ENCODE results near the gene ZYG11B. TPM values are rescaled to one million over a fixed set of nuclear protein-coding genes. Genes with fewer than 3 reads are reported as not detected.

The ZYG11B gene
- total and polyA plus RNA-seq, 2 of the 13 experiments (the other 11 are each of a cell fraction or from before 2014, with no cell fraction given) = 6.9 to 17.9 TPM

DNA sequence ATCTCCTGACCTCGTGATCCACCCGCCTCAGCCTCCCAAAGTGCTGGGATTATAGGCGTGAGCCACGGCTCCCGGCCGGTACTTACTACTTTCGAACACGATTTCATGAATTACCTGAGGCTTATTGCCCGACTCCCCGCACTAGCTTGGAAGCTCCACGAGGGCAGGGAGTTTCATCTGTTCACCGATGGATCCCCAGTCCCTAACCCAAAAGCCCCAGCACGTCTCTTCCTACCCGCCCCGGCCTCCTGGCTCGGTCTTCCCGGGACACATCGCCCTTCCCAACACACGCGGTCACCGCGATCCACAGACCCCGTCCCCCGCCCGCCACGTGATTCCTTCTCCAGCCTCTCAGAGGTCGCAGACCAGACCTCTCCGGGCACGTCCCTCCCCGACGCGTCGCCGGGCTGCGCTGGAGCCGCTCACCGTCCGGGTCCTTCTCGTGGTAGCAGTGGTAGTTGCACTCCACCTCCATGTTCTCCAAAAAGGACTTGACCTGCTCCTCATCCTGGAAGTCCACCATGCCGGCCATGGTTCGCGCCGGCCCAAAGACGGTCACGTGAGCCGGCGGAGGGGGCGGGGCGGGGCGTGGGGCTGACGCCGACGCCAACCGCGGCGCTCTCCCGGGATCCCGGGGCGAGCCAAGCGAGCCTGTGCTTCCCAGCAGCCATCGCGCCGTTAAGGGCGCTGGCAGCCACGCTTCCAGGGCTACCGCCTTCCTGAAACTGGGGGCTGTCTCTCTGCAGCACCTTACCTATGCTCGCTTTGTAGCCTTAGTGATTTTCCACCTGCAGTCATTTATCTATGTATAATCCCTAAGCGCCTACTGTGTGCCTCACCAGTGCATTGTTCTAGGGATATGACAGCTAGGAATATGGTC is 28.2 kb upstream of the ZYG11B start, which contains the start of gene COA7 (continued):
- TF ChIP-seq, protein P1, sequence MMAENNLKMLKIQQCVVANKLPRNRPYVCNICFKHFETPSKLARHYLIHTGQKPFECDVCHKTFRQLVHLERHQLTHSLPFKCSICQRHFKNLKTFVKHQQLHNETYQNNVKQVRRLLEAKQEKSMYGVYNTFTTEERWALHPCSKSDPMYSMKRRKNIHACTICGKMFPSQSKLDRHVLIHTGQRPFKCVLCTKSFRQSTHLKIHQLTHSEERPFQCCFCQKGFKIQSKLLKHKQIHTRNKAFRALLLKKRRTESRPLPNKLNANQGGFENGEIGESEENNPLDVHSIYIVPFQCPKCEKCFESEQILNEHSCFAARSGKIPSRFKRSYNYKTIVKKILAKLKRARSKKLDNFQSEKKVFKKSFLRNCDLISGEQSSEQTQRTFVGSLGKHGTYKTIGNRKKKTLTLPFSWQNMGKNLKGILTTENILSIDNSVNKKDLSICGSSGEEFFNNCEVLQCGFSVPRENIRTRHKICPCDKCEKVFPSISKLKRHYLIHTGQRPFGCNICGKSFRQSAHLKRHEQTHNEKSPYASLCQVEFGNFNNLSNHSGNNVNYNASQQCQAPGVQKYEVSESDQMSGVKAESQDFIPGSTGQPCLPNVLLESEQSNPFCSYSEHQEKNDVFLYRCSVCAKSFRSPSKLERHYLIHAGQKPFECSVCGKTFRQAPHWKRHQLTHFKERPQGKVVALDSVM (CRISPR knock-in tag; IDR thresholded peaks at IDR 0.05) = peak; percentile 62; the same call in 1 of the 2 replicates
- TF ChIP-seq ZNF879 (CRISPR knock-in tag; IDR thresholded peaks at IDR 0.05) = peak; percentile 97
- TF ChIP-seq, protein P2, sequence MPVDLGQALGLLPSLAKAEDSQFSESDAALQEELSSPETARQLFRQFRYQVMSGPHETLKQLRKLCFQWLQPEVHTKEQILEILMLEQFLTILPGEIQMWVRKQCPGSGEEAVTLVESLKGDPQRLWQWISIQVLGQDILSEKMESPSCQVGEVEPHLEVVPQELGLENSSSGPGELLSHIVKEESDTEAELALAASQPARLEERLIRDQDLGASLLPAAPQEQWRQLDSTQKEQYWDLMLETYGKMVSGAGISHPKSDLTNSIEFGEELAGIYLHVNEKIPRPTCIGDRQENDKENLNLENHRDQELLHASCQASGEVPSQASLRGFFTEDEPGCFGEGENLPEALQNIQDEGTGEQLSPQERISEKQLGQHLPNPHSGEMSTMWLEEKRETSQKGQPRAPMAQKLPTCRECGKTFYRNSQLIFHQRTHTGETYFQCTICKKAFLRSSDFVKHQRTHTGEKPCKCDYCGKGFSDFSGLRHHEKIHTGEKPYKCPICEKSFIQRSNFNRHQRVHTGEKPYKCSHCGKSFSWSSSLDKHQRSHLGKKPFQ (CRISPR knock-in tag; IDR thresholded peaks at IDR 0.05; ENCODE audit: insufficient replicate concordance) = peak; percentile 81
- TF ChIP-seq ZNF20 (CRISPR knock-in tag; IDR thresholded peaks at IDR 0.05) = no peak
- no peak for TF ChIP-seq ZNF530 (CRISPR knock-in tag; IDR thresholded peaks at IDR 0.05; ENCODE audit: low read depth)
- no peak for TF ChIP-seq SMAD9 (CRISPR knock-in tag; IDR thresholded peaks at IDR 0.05)
- peak; percentile 84; the same call in 1 of the 2 replicates for TF ChIP-seq YEATS2 (CRISPR knock-in tag; IDR thresholded peaks at IDR 0.05; ENCODE audit: borderline replicate concordance)
- TF ChIP-seq ZNF567 (CRISPR knock-in tag; IDR thresholded peaks at IDR 0.05; ENCODE audit: borderline replicate concordance) = peak; percentile 75
- peak; percentile 49 for TF ChIP-seq ZNF44 (CRISPR knock-in tag; IDR thresholded peaks at IDR 0.05)
- TF ChIP-seq TARDBP (CRISPR knock-in tag; IDR thresholded peaks at IDR 0.05) = no peak
- 0 out of 2 replicates have a peak, but pooled peaks have one; percentile 61 for TF ChIP-seq ZNF839 (CRISPR knock-in tag; IDR thresholded peaks at IDR 0.05; ENCODE audit: borderline replicate concordance)
- TF ChIP-seq, protein P3, sequence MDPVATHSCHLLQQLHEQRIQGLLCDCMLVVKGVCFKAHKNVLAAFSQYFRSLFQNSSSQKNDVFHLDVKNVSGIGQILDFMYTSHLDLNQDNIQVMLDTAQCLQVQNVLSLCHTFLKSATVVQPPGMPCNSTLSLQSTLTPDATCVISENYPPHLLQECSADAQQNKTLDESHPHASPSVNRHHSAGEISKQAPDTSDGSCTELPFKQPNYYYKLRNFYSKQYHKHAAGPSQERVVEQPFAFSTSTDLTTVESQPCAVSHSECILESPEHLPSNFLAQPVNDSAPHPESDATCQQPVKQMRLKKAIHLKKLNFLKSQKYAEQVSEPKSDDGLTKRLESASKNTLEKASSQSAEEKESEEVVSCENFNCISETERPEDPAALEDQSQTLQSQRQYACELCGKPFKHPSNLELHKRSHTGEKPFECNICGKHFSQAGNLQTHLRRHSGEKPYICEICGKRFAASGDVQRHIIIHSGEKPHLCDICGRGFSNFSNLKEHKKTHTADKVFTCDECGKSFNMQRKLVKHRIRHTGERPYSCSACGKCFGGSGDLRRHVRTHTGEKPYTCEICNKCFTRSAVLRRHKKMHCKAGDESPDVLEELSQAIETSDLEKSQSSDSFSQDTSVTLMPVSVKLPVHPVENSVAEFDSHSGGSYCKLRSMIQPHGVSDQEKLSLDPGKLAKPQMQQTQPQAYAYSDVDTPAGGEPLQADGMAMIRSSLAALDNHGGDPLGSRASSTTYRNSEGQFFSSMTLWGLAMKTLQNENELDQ (CRISPR knock-in tag; IDR thresholded peaks at IDR 0.05; ENCODE audit: borderline replicate concordance) = peak; percentile 9; the same call in 1 of the 2 replicates
- TF ChIP-seq, protein P4, sequence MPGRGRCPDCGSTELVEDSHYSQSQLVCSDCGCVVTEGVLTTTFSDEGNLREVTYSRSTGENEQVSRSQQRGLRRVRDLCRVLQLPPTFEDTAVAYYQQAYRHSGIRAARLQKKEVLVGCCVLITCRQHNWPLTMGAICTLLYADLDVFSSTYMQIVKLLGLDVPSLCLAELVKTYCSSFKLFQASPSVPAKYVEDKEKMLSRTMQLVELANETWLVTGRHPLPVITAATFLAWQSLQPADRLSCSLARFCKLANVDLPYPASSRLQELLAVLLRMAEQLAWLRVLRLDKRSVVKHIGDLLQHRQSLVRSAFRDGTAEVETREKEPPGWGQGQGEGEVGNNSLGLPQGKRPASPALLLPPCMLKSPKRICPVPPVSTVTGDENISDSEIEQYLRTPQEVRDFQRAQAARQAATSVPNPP (CRISPR knock-in tag; IDR thresholded peaks at IDR 0.05) = peak; percentile 91; the same call in 1 of the 2 replicates
- TF ChIP-seq, protein P5, sequence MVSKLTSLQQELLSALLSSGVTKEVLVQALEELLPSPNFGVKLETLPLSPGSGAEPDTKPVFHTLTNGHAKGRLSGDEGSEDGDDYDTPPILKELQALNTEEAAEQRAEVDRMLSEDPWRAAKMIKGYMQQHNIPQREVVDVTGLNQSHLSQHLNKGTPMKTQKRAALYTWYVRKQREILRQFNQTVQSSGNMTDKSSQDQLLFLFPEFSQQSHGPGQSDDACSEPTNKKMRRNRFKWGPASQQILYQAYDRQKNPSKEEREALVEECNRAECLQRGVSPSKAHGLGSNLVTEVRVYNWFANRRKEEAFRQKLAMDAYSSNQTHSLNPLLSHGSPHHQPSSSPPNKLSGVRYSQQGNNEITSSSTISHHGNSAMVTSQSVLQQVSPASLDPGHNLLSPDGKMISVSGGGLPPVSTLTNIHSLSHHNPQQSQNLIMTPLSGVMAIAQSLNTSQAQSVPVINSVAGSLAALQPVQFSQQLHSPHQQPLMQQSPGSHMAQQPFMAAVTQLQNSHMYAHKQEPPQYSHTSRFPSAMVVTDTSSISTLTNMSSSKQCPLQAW (CRISPR knock-in tag; IDR thresholded peaks at IDR 0.05) = peak; percentile 45; the same call in 1 of the 2 replicates
- no peak; the same call in 1 of the 2 replicates for TF ChIP-seq MTF1 (CRISPR knock-in tag; IDR thresholded peaks at IDR 0.05)

Data from HepG2 (cell line).